ENCODE results near the gene CLEC20A. TPM values are rescaled to one million over a fixed set of nuclear protein-coding genes. Genes with fewer than 3 reads are reported as not detected.

CLEC20A gene
- total RNA-seq, 1 donor from 2014 or later: not detected

DNA sequence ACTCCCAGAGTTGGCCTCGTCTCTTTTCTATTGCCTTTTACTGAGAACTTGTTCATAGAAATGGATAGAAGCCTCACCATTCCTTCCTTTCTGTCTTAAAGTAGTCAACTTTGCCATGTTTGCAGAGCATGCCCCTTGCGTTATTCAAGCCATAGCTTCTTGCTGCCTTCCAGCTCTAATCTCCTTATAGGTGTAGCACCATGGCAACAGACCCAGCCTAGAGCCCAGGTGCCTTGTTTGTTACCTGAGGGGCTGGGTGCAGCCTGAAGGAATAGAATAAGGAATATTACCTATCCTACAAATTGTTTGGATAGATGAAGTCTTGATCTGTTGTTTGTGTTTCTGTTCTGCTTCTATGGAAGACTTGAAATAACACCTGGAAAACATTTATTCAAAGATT, 59.9 kb downstream of the CLEC20A start:
- Mint-ChIP-seq H3K4me3 (ENCODE audit: unreplicated experiment) (no peak overlapping the region), H3K36me3 (ENCODE audit: unreplicated experiment) (no peaks in the 10 kb centered on the region), H3K27me3 (ENCODE audit: unreplicated experiment) (no peaks in the 10 kb centered on the region), H3K9me3 (ENCODE audit: unreplicated experiment) (no peaks in the 10 kb centered on the region), H3K4me1 (ENCODE audit: low read depth, unreplicated experiment) (no peaks in the 10 kb centered on the region), H3K27ac (ENCODE audit: unreplicated experiment) (no peak overlapping the region)
- TF ChIP-seq, protein P1, sequence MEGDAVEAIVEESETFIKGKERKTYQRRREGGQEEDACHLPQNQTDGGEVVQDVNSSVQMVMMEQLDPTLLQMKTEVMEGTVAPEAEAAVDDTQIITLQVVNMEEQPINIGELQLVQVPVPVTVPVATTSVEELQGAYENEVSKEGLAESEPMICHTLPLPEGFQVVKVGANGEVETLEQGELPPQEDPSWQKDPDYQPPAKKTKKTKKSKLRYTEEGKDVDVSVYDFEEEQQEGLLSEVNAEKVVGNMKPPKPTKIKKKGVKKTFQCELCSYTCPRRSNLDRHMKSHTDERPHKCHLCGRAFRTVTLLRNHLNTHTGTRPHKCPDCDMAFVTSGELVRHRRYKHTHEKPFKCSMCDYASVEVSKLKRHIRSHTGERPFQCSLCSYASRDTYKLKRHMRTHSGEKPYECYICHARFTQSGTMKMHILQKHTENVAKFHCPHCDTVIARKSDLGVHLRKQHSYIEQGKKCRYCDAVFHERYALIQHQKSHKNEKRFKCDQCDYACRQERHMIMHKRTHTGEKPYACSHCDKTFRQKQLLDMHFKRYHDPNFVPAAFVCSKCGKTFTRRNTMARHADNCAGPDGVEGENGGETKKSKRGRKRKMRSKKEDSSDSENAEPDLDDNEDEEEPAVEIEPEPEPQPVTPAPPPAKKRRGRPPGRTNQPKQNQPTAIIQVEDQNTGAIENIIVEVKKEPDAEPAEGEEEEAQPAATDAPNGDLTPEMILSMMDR (IDR thresholded peaks at IDR 0.05; ENCODE audit: partially characterized antibody, unreplicated experiment): no peak
- no peak for DNase-seq

DNA sequence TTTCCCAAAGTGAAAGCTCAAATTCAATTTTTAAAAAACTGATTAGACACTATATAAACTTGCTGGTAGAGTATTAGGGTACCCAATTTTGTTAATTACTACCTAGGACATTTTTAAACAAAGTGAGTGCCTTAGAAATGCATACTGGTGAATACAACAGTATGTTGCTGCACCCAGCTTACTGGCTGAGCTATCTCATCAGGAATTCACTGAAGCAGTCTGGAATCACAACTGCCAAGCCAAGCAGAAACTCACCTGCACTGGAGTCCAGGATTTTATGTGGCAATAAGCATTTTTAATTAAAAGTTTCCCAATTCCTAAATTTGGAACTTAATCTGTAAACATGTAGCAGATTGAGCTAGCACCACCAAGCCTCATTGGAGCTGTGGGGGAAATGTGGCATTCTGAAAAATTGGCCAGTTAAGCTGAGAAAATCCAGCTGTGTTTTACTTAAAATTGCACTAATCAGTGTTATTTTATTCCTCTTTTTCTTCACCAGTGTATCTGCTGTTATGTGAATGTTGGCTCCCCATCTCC, 61.8 kb downstream of the CLEC20A start:
- no peak overlapping the region for H3K4me3 Mint-ChIP-seq (ENCODE audit: unreplicated experiment)
- no peaks in the 10 kb centered on the region for H3K27me3 Mint-ChIP-seq (ENCODE audit: unreplicated experiment)
- H3K4me1 Mint-ChIP-seq (ENCODE audit: low read depth, unreplicated experiment): no peaks in the 10 kb centered on the region
- H3K27ac Mint-ChIP-seq (ENCODE audit: unreplicated experiment): no peak overlapping the region
- DNase-seq: no peak
- H3K9me3 Mint-ChIP-seq (ENCODE audit: unreplicated experiment): no peaks in the 10 kb centered on the region
- TF ChIP-seq, protein P1 (IDR thresholded peaks at IDR 0.05; ENCODE audit: partially characterized antibody, unreplicated experiment): no peak
- no peaks in the 10 kb centered on the region for H3K36me3 Mint-ChIP-seq (ENCODE audit: unreplicated experiment)

DNA sequence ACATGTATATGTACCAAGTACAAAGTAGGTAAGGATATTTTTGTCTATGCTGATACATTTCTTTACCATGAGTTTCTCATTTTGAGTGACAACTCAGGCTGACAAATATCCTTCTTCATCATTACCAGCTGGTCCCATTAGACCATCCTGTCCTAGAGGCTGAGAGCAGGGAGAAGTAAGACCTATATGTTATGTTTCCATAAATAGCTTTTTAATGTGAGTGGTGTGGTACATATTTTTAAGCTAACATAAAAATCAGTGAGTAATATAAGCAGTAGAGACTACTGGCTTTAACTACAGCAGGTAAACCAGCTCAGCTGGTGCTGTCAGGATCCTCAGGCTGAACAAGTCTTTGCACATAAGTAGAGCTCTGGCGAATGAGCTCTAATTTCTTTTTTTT, 62.4 kb downstream of the CLEC20A start:
- DNase-seq: no peak

More for the DNA sequence above, 62.4 kb downstream of the CLEC20A start:
- H3K9me3 Mint-ChIP-seq (ENCODE audit: unreplicated experiment): no peaks in the 10 kb centered on the region
- no peak overlapping the region for H3K4me3 Mint-ChIP-seq (ENCODE audit: unreplicated experiment)
- no peaks in the 10 kb centered on the region for H3K27me3 Mint-ChIP-seq (ENCODE audit: unreplicated experiment)
- H3K27ac Mint-ChIP-seq (ENCODE audit: unreplicated experiment): no peak overlapping the region
- H3K4me1 Mint-ChIP-seq (ENCODE audit: low read depth, unreplicated experiment): no peaks in the 10 kb centered on the region
- no peaks in the 10 kb centered on the region for H3K36me3 Mint-ChIP-seq (ENCODE audit: unreplicated experiment)
- TF ChIP-seq, protein P1 (IDR thresholded peaks at IDR 0.05; ENCODE audit: partially characterized antibody, unreplicated experiment): no peak

Other genes with a start within 250 kb of the CLEC20A start
- not detected for gene TEX35, start 16.1 kb upstream of the CLEC20A start, total RNA-seq (ENCODE audit: unreplicated experiment)
- 17.9 TPM for gene RALGPS2, start 228.3 kb upstream of the CLEC20A start, total RNA-seq (ENCODE audit: unreplicated experiment)

All from glutamatergic neuron (in vitro differentiated cells).